ENCODE measurements around the gene FDX2. TPM values are rescaled to one million over a fixed set of nuclear protein-coding genes. Genes with fewer than 3 reads are reported as not detected.

Gene FDX2
- total and polyA plus RNA-seq, 2 of the 13 experiments (the other 11 are each of a cell fraction or from before 2014, with no cell fraction given): 21.0 to 24.7 TPM

- Histone ChIP-seq H3K9ac (ENCODE audit: insufficient read depth, low read depth, low read length) (no peak overlapping the region), H3K79me2 (ENCODE audit: insufficient read depth, low read length) (no peaks in the 10 kb centered on the region), H3K27ac (ENCODE audit: extremely low read length, insufficient read depth, low read length) (no peak overlapping the region), H2AFZ (ENCODE audit: low read length) (no peak overlapping the region), H3K4me2 (ENCODE audit: low read depth, low read length) (no peak overlapping the region), H4K20me1 (ENCODE audit: insufficient read depth, low read length) (no peaks in the 10 kb centered on the region; the same call in 1 of the 2 replicates), H3K4me1 (ENCODE audit: insufficient read depth, low read length) (peaks cover 6% of the 10 kb centered on the region), H3K4me3 (replicated peaks in 1 of 3; ENCODE audit: insufficient read depth in 1 of 3, low read depth in 2 of 3, low read length in 3 of 3) (no peak overlapping the region), H3K27me3 (ENCODE audit: control insufficient read depth in 1 of 2, insufficient read depth in 2 of 2, low read length in 2 of 2) (no peaks in the 10 kb centered on the region), H3K9me3 (ENCODE audit: low read length) (no peaks in the 10 kb centered on the region), H3K36me3 (replicated peaks in 1 of 2; ENCODE audit: control insufficient read depth in 1 of 2, insufficient read depth in 2 of 2, low read length in 2 of 2) (peaks cover 32 to 75% of the 10 kb centered on the region in 2 experiments)
- POLR2A ChIA-PET: interaction anchor here (0.6 to 2.4 kb wide), 2 partner anchors 11 to 15 kb away, joined by 3 to 10 read pairs; no protein-coding TSS in a partner anchor
- in situ Hi-C loops (cut with HindIII; ENCODE audit: extremely low pct_ligation_motif_present, low pct_unique_long_range_greater_than_20kb) (no loop called here), intact Hi-C loops (cut with micrococcal nuclease; ENCODE audit: unreplicated experiment) (no loop called here)
- WGBS (ENCODE audit: low lambda C conversion rate): 97% methylated on average over 11 of the region's 32 CpGs
- DNase-seq (ENCODE audit: low spot score) (no peak), FAIRE-seq (no peak), ATAC-seq (peak; percentile 4; the same call in 2 of the 3 replicates)
- CTCF ChIA-PET (ENCODE audit: low intra/inter-chr PET ratio, low total read pairs): no interaction called here
- TF ChIP-seq RXRA (CRISPR knock-in tag; IDR thresholded peaks at IDR 0.05) (no peak), ATF4 (CRISPR knock-in tag; IDR thresholded peaks at IDR 0.05) (no peak), ZBTB33 (CRISPR knock-in tag; IDR thresholded peaks at IDR 0.05) (no peak), RBFOX2 (IDR thresholded peaks at IDR 0.05; ENCODE audit: low read depth, low read length) (peak; percentile 62)
- no TSS peak for BruUV-seq (replicated peaks)
These were observed 5.0 kb upstream of the FDX2 start for GRCh38 chr19:10320602-10321416.
